GM21825 (cell line): ENCODE measurements around the gene OPN1LW.
"Not testable (repeated sequence)": the region's sequence is repeated elsewhere in the genome, so short reads cannot be mapped to it uniquely, and the experiment has no call there.

Source experiments
- ATAC-seq: cut with Tn5 transposase; IDR thresholded peaks from one replicate; pipeline ENCODE4 v1.9.1; 2021; ENCODE audit warnings: mild to moderate bottlenecking, moderate library complexity; ENCODE audit not compliant: unreplicated experiment

Gene OPN1LW

DNA sequence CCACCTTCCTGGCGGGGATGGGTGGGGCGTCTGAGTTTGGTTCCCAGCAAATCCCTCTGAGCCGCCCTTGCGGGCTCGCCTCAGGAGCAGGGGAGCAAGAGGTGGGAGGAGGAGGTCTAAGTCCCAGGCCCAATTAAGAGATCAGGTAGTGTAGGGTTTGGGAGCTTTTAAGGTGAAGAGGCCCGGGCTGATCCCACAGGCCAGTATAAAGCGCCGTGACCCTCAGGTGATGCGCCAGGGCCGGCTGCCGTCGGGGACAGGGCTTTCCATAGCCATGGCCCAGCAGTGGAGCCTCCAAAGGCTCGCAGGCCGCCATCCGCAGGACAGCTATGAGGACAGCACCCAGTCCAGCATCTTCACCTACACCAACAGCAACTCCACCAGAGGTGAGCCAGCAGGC lies at the start of gene OPN1LW:
Gene OPN1LW (plus strand): TSS at position 234 of the 400 bp plus-strand sequence. CDS start 41 bp downstream, at position 275.
- ATAC-seq: not testable (repeated sequence)

DNA sequence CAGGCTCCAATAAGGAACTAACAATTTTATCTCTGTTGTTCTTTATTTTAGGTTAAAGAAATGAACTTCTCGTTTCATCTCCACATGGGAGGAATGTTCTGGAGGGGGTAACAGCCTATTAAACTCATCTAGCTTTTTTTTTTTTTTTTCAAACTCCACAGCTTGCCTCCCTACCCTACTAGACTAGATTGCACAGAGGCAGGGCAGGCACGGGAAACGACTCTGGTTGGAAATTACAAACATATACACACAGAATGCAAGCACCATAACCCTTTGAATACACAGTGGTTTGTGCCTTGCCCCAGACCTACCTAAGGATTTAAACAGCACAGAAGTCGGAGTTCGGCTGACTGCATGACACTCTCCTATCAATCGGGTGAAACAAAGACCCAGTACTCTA lies 49.2 kb upstream of the OPN1LW start:
- ATAC-seq: no peak

DNA sequence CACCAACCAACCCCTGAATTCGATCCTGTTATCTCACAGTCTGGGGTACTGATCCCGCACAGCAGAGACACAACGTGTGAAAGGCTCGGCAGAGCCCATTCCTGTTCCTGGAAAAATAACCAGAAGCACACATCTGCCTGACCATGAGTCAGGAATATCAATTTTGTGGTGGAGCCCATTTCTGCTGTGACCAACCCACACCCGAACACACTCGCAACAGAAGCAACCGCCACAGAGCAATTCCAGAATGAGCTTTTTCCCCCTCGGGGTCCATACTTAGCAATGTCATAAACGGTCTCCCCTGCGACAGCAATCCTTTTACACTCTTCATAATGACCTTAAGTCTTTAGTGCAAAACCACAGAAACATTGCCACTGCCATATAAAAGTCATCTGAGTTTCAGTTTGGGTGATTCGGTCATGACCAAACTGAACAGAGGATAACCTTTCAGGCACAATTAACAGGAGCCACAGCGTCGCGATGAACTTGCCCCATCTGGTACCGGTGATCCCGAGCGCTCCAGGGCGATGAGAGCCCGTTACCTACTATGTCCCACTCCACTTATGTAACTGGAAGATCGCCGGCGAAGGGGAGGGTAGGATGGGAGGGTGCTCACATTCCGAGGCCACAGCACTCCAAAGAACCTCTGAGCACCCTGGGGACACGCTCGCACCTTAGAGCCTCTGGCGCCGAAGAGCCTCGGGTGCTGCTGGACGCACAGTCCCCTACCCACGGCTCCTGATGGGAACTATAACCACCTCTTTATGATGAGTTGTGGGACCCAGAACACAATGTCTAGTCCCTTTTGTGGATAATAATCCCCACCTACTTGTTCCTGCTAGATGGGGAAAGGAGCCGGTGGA lies 47.7 kb upstream of the OPN1LW start:
- ATAC-seq: no peak

DNA sequence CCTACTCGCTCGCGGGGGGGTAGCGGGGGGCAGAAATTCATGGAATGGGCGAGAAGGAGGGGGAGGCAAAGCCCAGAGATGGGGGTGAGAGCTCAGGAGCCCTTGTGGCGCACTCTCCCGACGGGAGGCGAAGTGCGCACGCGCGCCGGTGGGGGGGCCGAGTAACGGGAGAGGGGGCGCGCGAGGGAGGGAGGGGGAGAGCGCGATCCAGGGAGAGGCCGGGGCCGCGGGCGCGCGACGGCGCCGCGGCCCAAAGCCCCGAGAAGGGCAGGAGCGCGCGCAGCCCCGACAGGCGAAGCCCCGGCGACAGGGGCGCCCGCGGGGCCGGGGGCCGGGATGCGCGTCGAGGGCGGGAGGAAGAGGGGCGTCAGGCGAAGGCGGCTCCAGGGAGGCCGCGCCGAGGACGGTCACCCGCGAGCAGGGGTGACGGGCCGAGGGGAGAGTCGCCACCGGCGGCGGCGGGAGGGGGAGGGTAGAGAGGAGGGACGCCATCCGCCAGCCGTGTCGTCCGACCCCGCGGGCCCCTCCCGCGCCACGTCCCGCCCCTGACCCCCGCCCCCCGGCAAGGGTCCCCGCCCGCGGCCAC lies 46.9 kb upstream of the OPN1LW start:
- peak; percentile 32 for ATAC-seq

DNA sequence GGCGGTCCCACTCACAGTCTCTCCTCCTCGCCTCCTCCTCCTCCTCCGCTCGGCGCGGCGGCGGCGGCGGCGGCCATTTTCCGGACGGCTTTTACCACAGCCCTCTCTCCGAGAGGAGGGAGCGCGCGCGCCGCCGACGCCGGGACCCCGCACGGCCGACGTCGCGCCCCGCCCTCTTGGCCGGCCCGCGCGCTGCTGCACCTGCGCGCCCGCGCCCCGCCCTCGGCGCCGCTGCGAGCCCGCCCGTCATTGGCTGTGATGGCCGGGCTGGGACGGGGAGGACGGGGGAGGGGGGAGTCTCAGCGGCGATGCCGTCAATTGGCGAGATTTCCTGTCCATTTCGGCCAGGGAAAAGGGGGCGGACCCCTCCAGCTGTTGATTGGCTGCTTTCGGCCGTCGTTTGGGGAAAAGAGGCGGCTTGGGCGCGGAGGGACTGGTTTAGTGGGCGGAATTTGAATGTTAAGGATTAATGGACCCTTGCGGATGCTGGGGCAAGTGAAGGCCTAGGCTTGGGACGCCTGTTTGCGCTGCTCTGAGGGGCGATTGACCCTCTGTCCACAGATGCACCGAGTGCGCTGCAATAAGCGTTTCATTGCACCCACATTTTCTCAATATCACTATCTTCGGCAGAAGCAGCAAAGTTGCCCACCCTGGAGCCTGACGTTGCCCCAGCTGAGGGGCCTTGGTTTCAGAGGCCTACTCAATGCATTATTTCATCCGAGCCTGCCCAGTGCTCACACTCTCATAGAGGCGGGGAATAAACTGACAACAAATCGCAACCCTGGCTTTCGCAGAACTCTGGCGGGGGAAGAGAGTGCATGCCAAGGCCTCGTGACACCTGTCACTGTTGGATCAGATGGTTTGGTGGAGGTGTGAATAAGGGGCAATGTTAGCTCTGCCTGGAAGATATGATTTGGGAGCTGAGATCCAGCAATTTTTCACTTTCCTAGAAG lies 46.2 kb upstream of the OPN1LW start, which contains the start of gene MECP2:
Gene MECP2 (minus strand): TSS at position 129 of the 953 bp plus-strand sequence.
- peak; percentile 81 for ATAC-seq

DNA sequence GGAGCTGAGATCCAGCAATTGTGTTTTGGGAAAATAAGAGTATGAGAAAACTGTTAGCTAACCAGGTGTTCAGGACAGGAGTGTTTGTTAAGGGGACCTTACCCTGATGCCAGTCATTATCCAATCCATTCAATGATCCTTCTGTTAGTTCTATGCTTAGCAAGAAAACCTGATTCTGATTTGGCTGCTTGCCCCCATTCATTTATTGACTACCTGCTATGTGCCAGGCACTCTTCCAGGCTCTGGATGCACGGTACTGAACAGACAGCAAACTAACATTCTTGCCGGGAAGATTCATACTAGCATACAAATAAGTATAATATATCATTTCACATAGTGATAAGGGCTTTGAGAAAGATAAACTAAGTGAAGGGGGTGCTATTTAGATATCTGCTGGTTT lies 45.5 kb upstream of the OPN1LW start:
- no peak for ATAC-seq

DNA sequence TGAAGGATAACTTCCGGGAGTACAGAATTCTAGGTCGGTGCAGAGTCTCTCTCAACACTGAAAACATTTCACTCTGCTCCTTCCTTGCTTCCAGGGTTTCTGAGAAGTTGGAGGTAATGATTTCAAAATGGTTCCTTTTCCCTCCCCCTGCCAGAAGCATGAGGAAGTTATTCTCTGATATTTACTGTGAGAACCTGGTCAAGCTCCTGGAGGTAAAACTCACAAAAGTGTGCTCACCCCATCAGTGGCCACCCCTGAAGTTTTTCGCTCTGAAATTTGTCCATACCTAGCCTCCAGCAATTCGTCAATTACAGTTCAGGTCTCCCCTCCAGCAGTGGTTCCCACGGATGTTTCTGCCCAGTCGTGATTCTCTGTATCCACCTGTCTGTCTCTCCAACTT lies 30.3 kb upstream of the OPN1LW start:
- ATAC-seq: no peak

DNA sequence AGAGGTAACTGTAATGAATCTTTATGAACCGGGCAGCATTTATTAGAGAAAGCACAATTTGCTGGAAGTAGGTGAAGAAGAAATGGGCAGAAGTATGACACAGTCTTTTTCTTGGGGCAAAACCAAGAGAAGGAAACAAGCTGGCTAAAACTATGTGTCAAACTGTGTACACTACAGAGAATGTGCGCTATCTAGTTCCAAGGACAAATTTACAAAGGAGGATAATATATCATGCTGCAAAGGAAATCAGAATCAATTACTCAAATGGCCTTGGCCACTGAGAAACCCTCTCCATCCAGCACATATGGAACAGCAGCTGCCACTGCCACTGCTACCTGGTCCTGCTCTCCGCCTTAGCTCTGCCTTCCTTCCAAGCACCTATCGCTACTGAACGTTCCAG lies 29.4 kb upstream of the OPN1LW start:
- ATAC-seq: no peak

DNA sequence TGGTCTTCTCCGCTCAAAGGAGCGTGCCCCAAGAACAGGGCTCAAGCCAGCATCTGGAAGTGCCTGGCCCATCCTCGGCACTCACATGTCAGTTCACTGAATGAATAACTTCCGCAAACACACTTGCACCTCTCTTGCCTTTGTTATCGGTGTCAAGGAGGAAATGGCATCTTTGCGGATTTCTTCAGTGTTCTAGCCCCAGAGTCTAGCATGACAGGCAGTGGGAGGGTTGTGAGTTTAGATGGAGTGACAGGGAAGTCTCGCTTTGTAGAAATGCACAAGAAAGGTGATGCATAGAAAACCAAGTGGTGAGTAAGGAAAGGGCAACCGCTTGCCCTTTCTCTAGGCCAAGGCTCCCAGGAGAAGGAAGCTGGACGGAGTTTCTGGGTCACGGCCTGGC lies 29.0 kb upstream of the OPN1LW start:
- no peak for ATAC-seq

DNA sequence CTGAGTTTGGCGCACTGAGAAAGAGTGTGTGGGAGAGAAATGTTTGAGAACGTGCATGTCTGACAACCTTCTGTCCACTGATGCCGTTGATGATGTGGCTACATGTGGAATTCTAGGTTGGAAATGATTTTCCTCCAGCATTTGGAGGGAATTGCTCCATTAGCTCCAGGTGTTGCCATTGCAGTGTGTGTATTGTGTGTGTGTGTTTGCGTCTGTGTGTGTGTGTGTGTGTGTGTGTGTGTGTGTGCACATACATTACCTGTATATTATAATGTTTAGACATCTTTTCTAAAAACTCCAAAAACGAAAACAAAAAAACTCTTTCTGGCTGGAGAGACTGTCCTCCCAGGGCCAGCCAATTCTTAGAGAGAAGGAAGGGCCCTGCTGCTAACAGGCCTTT lies 28.3 kb upstream of the OPN1LW start:
- ATAC-seq: no peak

DNA sequence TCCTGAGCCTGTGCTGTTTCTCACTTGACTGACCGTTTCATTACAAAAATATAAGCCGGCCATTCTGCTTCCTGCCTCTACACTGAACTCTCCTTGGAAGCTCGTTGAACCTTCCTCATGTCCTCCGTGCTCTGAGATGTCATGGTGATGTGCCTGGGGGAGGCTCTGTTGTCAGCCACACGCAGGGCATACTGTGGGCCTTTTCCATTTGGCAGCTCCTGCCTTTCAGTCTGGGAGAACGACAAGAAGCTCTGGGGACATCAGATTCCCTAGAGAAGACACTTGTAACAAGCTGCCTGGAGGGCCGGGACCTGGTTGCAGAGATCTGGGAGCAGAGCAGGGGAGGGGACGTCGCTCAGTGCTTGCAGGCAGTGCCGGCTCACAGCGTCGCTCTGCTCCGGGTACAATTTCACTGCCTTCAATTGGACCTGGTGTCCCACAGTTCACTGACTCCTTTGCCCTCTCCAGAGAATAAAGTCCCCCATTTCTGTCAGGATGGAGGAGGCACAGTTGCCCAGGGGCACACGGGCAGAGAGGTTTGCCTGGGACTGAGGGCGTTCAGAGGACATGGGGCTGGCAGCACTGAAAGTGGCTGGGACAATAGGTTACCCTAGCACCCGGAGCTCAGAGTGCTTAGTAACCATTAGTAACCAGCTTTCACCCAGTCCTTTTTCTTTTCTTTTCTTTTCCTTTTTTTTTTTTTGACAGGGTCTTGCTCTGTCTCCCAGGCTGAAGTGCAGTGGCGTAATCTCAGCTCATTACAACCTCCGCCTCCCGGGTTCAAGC lies 27.4 kb upstream of the OPN1LW start:
- no peak for ATAC-seq

DNA sequence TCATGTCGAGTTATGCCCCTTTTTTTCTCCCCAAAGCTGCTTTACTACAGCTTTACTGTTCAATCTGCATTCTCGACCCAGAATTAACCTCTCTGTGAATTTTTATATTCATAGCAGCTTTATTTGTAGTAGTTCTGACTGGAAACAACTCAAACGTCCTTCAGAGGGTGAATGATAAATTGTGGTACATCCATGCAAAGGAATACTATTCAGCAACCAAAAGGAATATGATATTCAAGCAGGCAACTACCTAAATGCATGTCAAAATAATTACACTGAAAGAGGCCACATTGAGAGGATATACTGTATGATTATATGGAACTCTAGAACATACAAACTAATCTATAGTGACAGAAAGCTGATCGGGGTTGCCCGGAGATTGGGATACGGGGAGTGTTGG lies 26.5 kb upstream of the OPN1LW start:
- no peak for ATAC-seq

DNA sequence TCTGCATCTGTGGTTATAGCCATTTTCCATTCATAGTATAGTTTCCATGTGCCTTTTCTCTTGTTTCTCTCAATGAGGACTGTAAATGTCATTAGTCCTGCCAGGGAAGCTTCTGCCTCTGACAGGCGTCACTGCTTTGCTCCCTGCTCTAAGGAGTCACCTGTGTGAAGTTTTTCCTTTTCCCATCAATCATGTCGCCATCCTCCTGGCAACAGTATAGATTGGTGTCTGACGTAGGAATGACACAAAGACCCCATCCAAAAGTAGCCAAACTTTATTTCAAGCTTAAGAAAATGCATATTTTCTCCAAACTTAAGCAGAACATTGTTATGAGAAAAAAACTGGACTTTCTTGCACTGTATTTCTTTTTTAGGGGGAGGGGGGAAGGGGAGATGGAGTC lies 23.5 kb upstream of the OPN1LW start:
- ATAC-seq: no peak

DNA sequence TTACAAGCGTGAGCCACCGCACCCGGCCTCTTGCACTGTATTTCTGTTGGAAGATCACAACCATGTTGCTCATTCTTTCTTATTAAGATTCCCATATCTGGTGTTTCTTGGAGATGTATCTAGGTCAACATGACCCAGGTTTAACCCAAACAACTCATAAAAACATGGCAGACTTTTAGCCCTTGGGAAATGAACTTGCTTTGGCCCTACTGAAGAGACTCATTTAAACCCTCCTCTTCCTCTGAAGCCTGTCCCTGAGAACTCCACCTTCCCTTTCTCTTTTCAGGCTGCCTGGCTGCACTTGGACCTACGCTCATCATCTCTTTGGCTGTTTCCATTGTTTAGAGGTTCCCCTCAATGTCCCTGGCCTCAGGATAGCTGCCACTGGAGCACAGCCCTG lies 22.8 kb upstream of the OPN1LW start:
- ATAC-seq: no peak

DNA sequence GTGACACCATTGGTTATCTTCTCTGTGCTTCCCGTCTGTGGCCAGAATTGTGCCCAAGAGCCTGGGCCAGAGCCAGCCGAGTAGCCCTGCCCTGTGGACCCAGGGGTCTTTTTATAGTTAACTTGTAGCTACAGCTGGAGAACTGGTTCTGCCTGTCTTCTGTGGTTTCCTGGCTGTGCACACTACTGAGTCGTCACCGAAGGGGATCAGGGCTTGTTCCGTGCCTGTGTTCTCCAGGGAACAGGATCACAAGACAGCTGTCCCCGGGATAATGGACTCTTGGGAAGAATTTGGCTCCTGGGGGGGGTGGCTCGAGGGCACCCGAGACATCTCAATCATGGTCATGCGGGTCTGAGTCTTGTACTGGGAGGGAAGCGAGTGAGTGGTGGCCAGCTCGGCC lies 22.1 kb upstream of the OPN1LW start:
- ATAC-seq: no peak

DNA sequence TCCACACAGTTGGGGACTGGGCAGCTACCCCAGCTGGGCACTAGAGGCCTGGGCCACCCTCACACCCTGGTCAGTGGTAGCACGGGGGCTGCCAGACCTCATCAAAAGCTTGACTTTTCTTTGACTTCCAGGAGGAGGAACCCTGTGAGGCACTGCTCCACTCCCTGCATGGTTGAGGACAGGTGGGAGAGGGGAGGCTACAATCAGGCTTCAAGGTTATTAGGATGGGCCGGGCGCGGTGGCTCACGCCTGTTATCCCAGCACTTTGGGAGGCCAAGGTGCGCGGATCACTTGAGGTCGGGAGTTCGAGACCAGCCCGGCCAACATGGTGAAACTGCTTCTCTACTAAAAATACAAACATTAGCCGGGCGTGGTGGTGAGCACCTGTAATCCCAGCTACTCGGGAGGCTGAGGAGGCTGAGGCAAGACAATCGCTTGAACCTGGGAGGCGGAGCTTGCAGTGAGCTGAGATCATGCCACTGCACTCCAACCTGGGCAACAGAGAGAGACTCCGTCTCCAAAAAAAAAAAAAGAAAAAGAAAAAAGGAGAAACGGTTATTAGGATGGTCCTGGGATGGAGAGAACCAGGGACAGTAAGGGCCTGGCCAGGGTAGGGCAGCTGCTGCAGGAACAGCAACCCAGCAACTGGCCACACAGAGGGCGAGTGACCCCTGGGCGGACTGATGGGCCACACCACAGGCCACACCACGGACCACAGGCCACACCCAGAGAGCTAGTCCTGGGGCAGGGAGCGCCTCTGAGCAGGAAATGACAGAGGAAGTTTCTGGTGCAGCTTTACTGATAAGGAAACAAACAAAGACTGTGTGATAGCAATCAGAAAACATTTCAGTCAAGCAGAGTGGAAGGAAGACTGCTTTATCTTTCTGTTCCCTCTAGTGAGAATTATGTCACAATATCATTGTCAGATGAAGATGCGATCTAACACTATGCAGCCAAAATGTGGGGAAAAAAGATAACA lies 20.5 kb upstream of the OPN1LW start:
- ATAC-seq: no peak

DNA sequence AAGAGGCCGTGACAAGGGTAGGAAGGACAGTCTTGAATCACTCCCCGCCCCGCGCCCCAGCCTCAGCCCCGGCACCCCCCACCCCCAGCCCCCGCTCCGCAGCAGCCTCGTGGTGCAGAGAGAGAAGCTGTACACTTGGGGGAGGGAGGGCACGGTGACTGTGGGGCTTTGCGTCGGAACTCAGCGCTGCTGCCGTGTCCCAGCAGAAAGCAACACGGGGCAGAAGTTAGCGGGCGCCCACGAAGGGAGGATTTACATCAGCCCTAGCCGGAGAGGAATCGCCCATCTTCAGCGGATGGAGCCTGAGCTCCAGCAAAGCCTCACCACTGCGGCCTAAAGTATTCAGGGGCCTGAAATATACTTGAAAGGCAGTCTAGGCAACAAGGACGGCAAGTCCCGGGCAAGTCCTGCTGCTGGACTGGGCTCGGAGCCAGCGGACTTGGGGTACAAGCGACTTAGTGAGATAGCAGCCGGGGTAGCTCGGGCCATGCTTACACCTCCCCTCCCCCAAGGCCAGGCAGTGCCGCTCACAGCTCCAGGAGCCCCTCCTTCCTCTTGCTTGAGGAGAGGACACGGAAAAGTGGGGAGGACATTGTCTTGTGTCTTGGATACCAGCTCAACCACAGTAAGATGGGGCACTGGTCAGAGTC lies 18.5 kb upstream of the OPN1LW start:
- no peak for ATAC-seq

DNA sequence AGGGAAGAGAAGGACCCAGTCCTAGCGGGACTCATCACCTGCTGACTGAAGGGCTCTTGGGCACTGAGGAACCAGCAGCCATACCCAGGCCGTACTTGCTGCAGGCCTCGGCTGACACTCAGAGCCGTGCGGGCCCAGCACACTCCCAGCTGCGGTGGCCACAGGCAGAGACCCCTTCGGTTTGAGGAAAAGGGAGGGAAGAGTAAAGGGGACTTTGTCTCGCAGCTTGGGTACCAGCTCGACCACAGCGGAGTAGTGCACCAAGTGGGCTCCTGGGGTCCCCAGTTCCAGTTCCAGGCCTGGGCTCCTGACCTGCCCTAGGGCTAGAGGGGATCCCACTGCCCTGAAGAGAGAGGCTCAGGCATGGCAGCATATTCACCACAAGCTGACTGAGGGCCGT lies 17.9 kb upstream of the OPN1LW start:
- no peak for ATAC-seq

DNA sequence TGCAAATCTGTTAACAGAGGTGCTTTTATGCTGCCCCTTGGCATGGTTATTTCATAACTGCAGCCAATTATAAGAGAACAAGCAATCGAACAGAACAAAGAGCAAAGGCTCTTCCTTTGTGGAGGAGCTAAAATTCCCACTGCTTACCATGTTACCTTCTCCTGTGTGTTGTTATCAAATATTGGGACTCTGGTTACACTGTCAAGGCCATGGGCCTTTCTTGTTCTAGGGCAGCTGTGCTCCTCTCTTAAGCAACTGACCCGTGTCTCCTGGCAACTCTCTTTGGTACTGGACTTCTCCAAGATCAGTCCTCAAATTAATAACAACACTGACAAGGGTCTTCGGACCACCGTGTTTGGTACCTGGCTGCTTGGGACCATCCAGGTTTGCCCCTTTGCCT lies 12.1 kb upstream of the OPN1LW start:
- no peak for ATAC-seq
